Keratinocyte (primary cell): ENCODE data around the gene AUH. TPM values are rescaled to one million over a fixed set of nuclear protein-coding genes. Genes with fewer than 3 reads are reported as not detected.

Experiments used
- DNase-seq: peaks from one replicate; pipeline ENCODE4 v3.0.0-alpha.2; 2011; ENCODE audit warnings: low read depth, missing footprints, low spot score
- FAIRE-seq: peaks from 2 replicates; lab custom pipeline; 2011; peaks lifted over from hg19 to GRCh38; lab: Jason Lieb, UNC
- H2AFZ ChIP-seq: 2 replicates; pipeline ENCODE4 v1.6.0; 2012; ENCODE audit warnings: low read length, control low read depth, inconsistent platforms; ENCODE audit not compliant: control insufficient read depth
- H3K27ac ChIP-seq: 2 replicates; pipeline ENCODE4 v1.5.1; 2011; ENCODE audit warnings: low read length; ENCODE audit not compliant: control insufficient read depth, insufficient read depth
- H3K27me3 ChIP-seq: 3 replicates; pipeline ENCODE4 v1.6.0; 2011; ENCODE audit warnings: low read length; ENCODE audit not compliant: control insufficient read depth, insufficient read depth; ENCODE audit errors: extremely low read depth
- H3K36me3 ChIP-seq, 2 experiments: 2 replicates in 1 of 2; 3 replicates in 1 of 2; pipeline ENCODE4 v1.5.1; 2011; ENCODE audit warnings: low read length in 2 of 2, mild to moderate bottlenecking in 1 of 2; ENCODE audit not compliant: control insufficient read depth in 2 of 2, insufficient read depth in 2 of 2; ENCODE audit errors: extremely low read depth in 1 of 2
- H3K4me1 ChIP-seq: 3 replicates; pipeline ENCODE4 v1.5.1; 2011; ENCODE audit warnings: low read length; ENCODE audit not compliant: control insufficient read depth, insufficient read depth; ENCODE audit errors: extremely low read depth
- H3K4me2 ChIP-seq: 3 replicates; pipeline ENCODE4 v1.6.0; 2011; ENCODE audit warnings: low read depth, low read length; ENCODE audit not compliant: control insufficient read depth, insufficient read depth; ENCODE audit errors: extremely low read depth
- H3K4me3 ChIP-seq, 3 experiments: fragments of 200-600 bp in 1 of 3; sonication (generic) in 1 of 3; 2 replicates in 2 of 3; 3 replicates in 1 of 3; pipeline ENCODE4 v1.5.1; 2011 to 2016; ENCODE audit warnings: low read length in 3 of 3, mild to moderate bottlenecking in 3 of 3, control low read depth in 2 of 3, inconsistent platforms in 1 of 3, low read depth in 1 of 3, mixed read lengths in 1 of 3, mixed run types in 1 of 3, moderate library complexity in 1 of 3; ENCODE audit not compliant: control insufficient read depth in 2 of 3, insufficient read depth in 2 of 3; ENCODE audit errors: extremely low read depth in 1 of 3
- H3K79me2 ChIP-seq: 2 replicates; pipeline ENCODE4 v1.6.0; 2012; ENCODE audit warnings: low read length; ENCODE audit not compliant: control insufficient read depth, insufficient read depth
- H3K9ac ChIP-seq: 3 replicates; pipeline ENCODE4 v1.6.0; 2011; ENCODE audit warnings: low read length; ENCODE audit not compliant: control insufficient read depth, insufficient read depth; ENCODE audit errors: extremely low read depth
- H3K9me1 ChIP-seq: 3 replicates; pipeline ENCODE4 v1.6.0; 2011; ENCODE audit warnings: low read length; ENCODE audit not compliant: control insufficient read depth, insufficient read depth; ENCODE audit errors: extremely low read depth
- H3K9me3 ChIP-seq: 2 replicates; pipeline ENCODE4 v1.5.1; 2012; ENCODE audit warnings: low read depth, low read length; ENCODE audit not compliant: control insufficient read depth
- H4K20me1 ChIP-seq: 3 replicates; pipeline ENCODE4 v1.6.0; 2011; ENCODE audit warnings: low read length; ENCODE audit not compliant: control insufficient read depth, insufficient read depth; ENCODE audit errors: extremely low read depth
- EZH2 ChIP-seq: IDR thresholded peaks from one replicate; pipeline ENCODE4 v1.6.1; 2012; ENCODE audit warnings: inconsistent platforms, mild to moderate bottlenecking, low read length, moderate library complexity
- dilution Hi-C: fragments of 300-500 bp; cut with MboI; formaldehyde crosslinking; loops from one replicate; pipeline ENCODE4 v1.7.0; 2020; ENCODE audit warnings: low sequenced_read_pairs; ENCODE audit not compliant: extremely low pct_ligation_motif_present
- polyA plus RNA-seq, 5 experiments: library from polyadenylated mRNA; depleted of rRNA in 3 of 5; stranded (reverse) in 3 of 5; stranded (forward) in 1 of 5; unstranded in 1 of 5; fragments of >200 nt; gene quantifications; 1 replicate in 1 of 5; 2 replicates in 3 of 5; 3 replicates in 1 of 5; pipeline versions ENCODE4 v1.2.1 to v1.2.3, GENCODE V29; 2011 to 2012; ENCODE audit warnings: missing spikeins in 2 of 5, low read depth in 1 of 5, low replicate concordance in 1 of 5
- TF ChIP-seq, protein P1 (sequence below), 3 experiments: IDR thresholded peaks in 1 of 3; conservative IDR thresholded peaks in 1 of 3; optimal IDR thresholded peaks in 1 of 3; 2 replicates in 2 of 3; 3 replicates in 1 of 3; pipeline versions ENCODE3 to v1.5.1; 2011; ENCODE audit warnings: low read length in 3 of 3, mild to moderate bottlenecking in 3 of 3, moderate library complexity in 2 of 3, control low read depth in 1 of 3, inconsistent platforms in 1 of 3; ENCODE audit not compliant: insufficient read depth in 2 of 3; ENCODE audit errors: extremely low read depth in 1 of 3

AUH gene
- polyA plus RNA-seq, 1 donor (not counting 4 experiments of a cell fraction or from before 2014, with no cell fraction given): 5.5 TPM

DNA sequence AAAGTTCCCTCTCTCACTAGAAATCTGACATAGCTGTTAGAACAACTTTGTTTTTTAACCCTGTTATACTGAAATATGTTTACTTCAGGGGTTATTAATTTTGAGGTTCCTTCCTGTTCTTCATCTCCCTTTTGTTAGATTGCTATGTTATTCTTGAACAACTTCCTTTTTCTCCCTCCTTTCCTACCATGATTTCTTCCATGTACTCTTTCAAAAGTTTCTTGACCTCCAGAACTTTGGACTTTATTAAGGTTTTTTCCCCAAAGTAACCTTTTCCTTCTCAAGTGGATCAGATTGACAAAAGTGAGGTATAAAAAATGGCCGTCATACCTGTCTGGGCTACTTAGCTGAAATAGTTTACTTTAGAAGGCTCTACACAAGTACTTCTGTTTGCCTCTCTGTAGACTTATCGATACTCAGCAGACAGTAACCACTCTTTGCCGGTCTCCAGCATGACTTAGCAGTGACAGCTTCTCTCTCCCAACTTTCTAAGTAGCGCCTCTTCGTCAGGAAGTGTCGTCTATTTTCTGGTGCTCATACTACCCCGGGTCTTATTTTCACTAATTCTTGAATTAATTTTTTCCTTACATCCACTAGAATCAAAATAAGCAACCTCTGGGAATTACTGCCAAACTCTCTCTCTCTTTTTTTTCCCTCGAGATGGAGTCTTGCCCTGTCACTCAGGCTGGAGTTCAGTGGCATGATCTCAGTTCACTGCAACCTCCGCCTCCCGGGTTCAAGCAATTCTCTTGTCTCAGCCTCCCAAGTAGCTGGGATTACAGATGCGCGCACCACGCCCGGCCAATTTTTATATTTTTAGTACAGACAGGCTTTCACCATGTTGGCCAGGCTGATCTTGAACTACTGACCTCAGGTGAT lies 42.2 kb upstream of the AUH start:
- TF ChIP-seq, protein P1, sequence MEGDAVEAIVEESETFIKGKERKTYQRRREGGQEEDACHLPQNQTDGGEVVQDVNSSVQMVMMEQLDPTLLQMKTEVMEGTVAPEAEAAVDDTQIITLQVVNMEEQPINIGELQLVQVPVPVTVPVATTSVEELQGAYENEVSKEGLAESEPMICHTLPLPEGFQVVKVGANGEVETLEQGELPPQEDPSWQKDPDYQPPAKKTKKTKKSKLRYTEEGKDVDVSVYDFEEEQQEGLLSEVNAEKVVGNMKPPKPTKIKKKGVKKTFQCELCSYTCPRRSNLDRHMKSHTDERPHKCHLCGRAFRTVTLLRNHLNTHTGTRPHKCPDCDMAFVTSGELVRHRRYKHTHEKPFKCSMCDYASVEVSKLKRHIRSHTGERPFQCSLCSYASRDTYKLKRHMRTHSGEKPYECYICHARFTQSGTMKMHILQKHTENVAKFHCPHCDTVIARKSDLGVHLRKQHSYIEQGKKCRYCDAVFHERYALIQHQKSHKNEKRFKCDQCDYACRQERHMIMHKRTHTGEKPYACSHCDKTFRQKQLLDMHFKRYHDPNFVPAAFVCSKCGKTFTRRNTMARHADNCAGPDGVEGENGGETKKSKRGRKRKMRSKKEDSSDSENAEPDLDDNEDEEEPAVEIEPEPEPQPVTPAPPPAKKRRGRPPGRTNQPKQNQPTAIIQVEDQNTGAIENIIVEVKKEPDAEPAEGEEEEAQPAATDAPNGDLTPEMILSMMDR (optimal IDR thresholded peaks at IDR 0.05 in 1 of 3, IDR thresholded peaks at IDR 0.05 in 1 of 3, conservative IDR thresholded peaks at IDR 0.05 in 1 of 3; ENCODE audit: extremely low read depth in 1 of 3, insufficient read depth in 2 of 3, low read length in 3 of 3): no peak
- no peak for TF ChIP-seq EZH2
- no peaks in the 10 kb centered on the region for H3K9me1 ChIP-seq
- no peak overlapping the region for H3K4me2 ChIP-seq
- H3K27me3 ChIP-seq: no peaks in the 10 kb centered on the region
- no peak overlapping the region for H3K9ac ChIP-seq
- H3K4me1 ChIP-seq: no peaks in the 10 kb centered on the region
- H3K36me3 ChIP-seq: peaks cover 0 to 1% of the 10 kb centered on the region in 2 experiments
- H2AFZ ChIP-seq: no peak overlapping the region
- no peaks in the 10 kb centered on the region for H3K79me2 ChIP-seq
- H3K9me3 ChIP-seq: no peaks in the 10 kb centered on the region
- H3K27ac ChIP-seq: no peak overlapping the region
- DNase-seq (no peak), FAIRE-seq (no peak)
- no peaks in the 10 kb centered on the region for H4K20me1 ChIP-seq
- dilution Hi-C loops: no loop called here
- no peak overlapping the region for H3K4me3 ChIP-seq

DNA sequence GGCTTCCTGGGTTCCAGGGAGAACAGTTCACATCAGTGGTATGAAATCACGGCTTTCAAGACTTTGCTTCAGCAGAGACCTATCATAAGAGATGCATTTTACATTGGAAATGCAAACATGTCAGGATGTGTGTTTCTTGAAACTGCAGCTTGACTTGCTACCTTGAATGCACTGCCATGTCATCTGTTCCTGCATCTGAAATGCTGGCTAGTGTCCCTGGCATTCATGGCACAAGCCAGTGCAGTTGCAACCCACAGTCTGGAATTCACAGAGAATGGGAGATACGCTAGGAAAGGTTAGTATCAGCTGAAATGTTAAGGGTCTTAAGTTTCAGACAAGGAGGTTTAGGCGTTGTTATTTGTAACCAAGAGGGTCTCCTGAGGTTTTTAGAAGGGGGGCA lies 37.2 kb upstream of the AUH start:
- no peak overlapping the region for H3K4me3 ChIP-seq
- no peak for FAIRE-seq
- peaks cover 20% of the 10 kb centered on the region for H3K4me1 ChIP-seq
- no peak overlapping the region for H3K9ac ChIP-seq
- no peak overlapping the region for H3K4me2 ChIP-seq
- H2AFZ ChIP-seq: no peak overlapping the region
- no peak for TF ChIP-seq EZH2
- TF ChIP-seq, protein P1 (optimal IDR thresholded peaks at IDR 0.05 in 1 of 3, IDR thresholded peaks at IDR 0.05 in 1 of 3, conservative IDR thresholded peaks at IDR 0.05 in 1 of 3; ENCODE audit: extremely low read depth in 1 of 3, insufficient read depth in 2 of 3, low read length in 3 of 3): no peak
- H3K27ac ChIP-seq: no peak overlapping the region
- no peaks in the 10 kb centered on the region for H3K79me2 ChIP-seq
- H4K20me1 ChIP-seq: no peaks in the 10 kb centered on the region
- DNase-seq: no peak
- dilution Hi-C loops: no loop called here
- H3K36me3 ChIP-seq: no peaks in the 10 kb centered on the region
- no peaks in the 10 kb centered on the region for H3K27me3 ChIP-seq
- H3K9me3 ChIP-seq: no peaks in the 10 kb centered on the region
- no peaks in the 10 kb centered on the region for H3K9me1 ChIP-seq
